Sigmoid colon (tissue), 4 donors: ENCODE results near the gene NEURL2.

ENCODE experiments used
- EP300 ChIP-seq, 4 donors: sonication (generic); formaldehyde crosslinking; IDR thresholded peaks; one replicate each; pipeline ENCODE4 v1.6.1; 2017; ENCODE audit warnings: antibody characterized with exemption in 4 of 4
- POLR2A ChIP-seq, 2 donors: fragments of 450-650 bp; IDR thresholded peaks; one replicate each; pipeline ENCODE4 v1.6.1; 2016; ENCODE audit warnings: antibody characterized with exemption in 2 of 2, mild to moderate bottlenecking in 2 of 2, moderate library complexity in 2 of 2
- POLR2AphosphoS5 ChIP-seq, 4 donors: sonication (generic); formaldehyde crosslinking; IDR thresholded peaks; one replicate each; pipeline ENCODE4 v1.6.1; 2017; ENCODE audit warnings: antibody characterized with exemption in 4 of 4
- TF ChIP-seq, protein P1 (sequence below), 4 experiments: fragments of 450-650 bp in 3 of 4; fragments of 200-600 bp in 1 of 4; IDR thresholded peaks; one replicate each; pipeline ENCODE4 v1.5.1; 2016 to 2019; ENCODE audit warnings: antibody characterized with exemption in 4 of 4, mild to moderate bottlenecking in 3 of 4, moderate library complexity in 2 of 4

DNA sequence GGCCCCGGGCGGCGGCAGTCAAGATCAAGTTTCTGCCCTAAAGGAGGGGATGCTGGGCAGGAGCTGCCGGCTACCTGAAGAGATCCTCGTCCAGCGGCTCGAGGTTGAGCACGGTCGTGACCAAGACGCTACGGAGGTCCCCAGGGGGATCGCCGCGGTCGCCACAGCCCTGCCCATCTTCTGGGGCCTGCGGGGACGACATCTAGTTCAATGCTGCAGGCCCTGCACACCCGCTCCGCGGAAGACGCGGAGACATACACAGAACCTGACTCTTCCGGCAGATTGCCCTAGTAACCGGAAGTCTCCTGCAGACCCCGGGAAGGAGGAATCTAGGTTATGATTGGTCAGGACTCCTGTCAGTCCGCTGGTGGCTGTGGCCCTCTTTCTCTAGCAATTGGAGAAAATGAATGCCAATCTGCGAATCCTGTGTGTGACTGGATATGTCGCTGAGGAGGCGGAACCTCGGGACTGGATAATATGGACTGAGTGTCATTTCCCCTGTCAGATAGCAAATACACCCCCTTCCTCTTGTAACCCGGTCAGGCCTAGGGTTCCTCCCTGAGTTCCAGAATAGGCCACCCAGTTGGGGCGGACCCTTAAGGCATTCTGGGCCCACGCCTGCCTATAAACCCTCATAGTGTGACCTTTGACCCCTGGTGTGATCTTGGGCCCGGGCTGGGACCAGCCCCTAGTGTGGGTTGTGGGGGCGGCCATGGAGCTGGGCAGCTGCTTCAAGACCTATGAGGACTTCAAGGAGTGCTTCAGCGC is 33.7 kb downstream of the NEURL2 start, which contains the start of the genes ACOT8 and ZSWIM3:
- TF ChIP-seq, protein P1, sequence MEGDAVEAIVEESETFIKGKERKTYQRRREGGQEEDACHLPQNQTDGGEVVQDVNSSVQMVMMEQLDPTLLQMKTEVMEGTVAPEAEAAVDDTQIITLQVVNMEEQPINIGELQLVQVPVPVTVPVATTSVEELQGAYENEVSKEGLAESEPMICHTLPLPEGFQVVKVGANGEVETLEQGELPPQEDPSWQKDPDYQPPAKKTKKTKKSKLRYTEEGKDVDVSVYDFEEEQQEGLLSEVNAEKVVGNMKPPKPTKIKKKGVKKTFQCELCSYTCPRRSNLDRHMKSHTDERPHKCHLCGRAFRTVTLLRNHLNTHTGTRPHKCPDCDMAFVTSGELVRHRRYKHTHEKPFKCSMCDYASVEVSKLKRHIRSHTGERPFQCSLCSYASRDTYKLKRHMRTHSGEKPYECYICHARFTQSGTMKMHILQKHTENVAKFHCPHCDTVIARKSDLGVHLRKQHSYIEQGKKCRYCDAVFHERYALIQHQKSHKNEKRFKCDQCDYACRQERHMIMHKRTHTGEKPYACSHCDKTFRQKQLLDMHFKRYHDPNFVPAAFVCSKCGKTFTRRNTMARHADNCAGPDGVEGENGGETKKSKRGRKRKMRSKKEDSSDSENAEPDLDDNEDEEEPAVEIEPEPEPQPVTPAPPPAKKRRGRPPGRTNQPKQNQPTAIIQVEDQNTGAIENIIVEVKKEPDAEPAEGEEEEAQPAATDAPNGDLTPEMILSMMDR (IDR thresholded peaks at IDR 0.05), result no peak
- peak; percentile 52 to 54 for TF ChIP-seq POLR2A (IDR thresholded peaks at IDR 0.05)
- TF ChIP-seq POLR2AphosphoS5 (IDR thresholded peaks at IDR 0.05), result peak; percentile 38 to 85 (median 84)
- no peak for TF ChIP-seq EP300 (IDR thresholded peaks at IDR 0.05)
